DMS79 treated with DMSO at 0.1 percent for 48 hours (cell line): ENCODE measurements around the gene MTFMT.
"Not testable (repeated sequence)": the region's sequence is repeated elsewhere in the genome, so short reads cannot be mapped to it uniquely, and the experiment has no call there.

ENCODE experiments used
- DNase-seq: peaks from one replicate; lab custom pipeline; 2025; lab: John Stamatoyannopoulos, UW

The MTFMT gene

GRCh38 chr15:65060641-65061397 is 31.4 kb upstream of the MTFMT start:
- no peak for DNase-seq

- DNase-seq: no peak
Observed at GRCh38 chr15:65059931-65060596, 30.6 kb upstream of the MTFMT start.

- DNase-seq: no peak
Observed at GRCh38 chr15:65059369-65059750, 29.9 kb upstream of the MTFMT start.

- DNase-seq: no peak
Observed at GRCh38 chr15:65058394-65059368, 29.2 kb upstream of the MTFMT start.

- DNase-seq: no peak
Observed at GRCh38 chr15:65057549-65057940, 28.1 kb upstream of the MTFMT start.

GRCh38 chr15:65056868-65057548 is 27.6 kb upstream of the MTFMT start:
- DNase-seq: no peak

- no peak for DNase-seq
Observed at GRCh38 chr15:65056106-65056505, 26.7 kb upstream of the MTFMT start.

DNA sequence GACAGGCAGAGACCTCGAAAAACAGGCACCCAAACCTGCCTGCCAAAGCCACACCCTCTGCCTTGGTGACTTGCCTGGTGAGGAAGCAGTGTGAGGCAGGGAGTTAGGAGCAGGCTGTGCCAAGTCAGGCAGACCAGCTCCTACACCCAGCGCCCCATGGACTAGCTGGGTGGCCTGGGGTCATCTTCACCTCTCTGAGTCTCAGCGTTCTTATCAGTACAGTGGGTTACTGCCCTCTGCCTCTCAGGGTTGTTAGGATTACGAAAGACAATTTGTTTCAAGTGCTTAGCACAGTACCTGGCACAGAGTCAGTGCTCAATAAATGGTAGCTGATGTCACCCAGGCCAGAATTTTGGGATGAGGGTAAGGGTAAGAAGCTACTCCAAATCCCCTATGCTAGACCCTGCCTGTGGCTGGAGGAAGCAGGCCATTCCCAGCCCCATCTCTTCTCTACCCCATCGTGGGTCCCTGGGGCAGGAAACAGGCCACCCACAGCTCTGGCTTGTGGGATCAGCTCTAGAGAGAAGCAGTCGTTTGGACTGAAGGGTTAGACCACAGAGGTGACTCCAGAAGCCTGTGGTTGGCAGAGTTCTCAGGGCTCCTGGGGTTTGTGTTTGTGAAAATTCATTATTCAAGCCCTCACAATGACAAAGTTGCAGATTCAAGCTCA is 25.9 kb upstream of the MTFMT start:
- DNase-seq: no peak

GRCh38 chr15:65054333-65055200 is 25.1 kb upstream of the MTFMT start:
- DNase-seq: peak; percentile 3

GRCh38 chr15:65052956-65053355 is 23.5 kb upstream of the MTFMT start:
- no peak for DNase-seq

- no peak for DNase-seq
Observed at GRCh38 chr15:65051266-65051665, 21.8 kb upstream of the MTFMT start.

DNA sequence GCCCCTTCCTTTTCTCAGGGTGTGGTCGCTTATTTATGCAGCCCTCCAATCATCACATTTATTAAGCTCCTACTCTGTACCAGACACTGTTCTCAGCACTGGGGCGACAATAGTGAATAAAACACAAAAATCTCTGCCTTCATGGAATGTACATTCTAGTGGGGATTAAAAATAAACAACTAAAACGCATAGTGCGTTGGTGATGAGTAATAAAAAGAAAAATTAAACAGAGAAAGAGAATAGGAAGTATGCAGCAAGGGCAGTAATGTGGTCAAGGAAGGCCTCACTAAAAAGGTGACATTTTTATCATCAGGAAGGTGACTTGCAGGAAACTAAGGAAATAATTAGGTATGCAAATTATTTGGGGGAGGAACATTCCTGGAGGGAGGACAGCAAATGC is 20.8 kb upstream of the MTFMT start:
- no peak for DNase-seq

GRCh38 chr15:65049418-65049840 is 20.0 kb upstream of the MTFMT start:
- DNase-seq: peak; percentile 66

DNA sequence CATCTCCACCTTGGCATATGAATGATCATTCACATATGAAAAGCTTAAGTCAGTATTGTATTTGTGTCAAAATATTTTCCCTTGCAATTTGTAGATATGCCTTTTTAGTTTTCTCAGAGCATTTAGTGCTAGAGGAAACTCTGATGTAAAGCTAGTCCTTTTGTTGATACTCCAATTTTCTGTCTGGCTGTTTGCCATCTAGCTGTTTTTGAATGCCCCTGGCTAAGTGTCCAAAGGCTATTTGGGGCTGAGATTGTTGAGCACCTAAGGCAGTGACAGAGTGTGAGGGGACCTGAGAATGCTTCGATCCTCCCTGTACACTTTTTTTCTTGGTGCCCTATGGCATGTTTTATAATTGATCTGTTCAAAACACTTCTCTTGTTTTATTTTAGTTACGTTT is 18.8 kb upstream of the MTFMT start:
- no peak for DNase-seq

GRCh38 chr15:65044724-65045481 is 15.5 kb upstream of the MTFMT start, which contains the start of gene SLC51B:
TSS of gene SLC51B (plus strand) at chr15:65045387. CDS start at chr15:65050005, 4,618 bp downstream.
- no peak for DNase-seq

DNA sequence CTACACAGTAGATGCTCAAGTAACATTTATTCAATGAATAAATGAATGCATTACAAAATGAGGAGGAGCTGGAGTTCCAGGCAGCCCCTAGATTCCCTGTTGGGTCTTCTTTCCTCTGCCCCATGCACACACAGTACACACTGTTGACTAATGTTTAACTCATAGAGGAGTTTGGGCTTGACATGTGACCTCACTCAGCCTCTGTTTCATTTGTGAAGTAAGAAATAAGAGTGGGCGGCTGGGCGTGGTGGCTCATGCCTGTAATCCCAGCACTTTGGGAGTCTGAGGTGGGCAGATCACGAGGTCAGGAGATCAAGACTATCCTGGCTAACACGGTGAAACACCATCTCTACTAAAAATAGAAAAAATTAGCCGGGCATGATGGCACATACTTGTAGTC is 14.8 kb upstream of the MTFMT start:
- not testable (repeated sequence) for DNase-seq

DNA sequence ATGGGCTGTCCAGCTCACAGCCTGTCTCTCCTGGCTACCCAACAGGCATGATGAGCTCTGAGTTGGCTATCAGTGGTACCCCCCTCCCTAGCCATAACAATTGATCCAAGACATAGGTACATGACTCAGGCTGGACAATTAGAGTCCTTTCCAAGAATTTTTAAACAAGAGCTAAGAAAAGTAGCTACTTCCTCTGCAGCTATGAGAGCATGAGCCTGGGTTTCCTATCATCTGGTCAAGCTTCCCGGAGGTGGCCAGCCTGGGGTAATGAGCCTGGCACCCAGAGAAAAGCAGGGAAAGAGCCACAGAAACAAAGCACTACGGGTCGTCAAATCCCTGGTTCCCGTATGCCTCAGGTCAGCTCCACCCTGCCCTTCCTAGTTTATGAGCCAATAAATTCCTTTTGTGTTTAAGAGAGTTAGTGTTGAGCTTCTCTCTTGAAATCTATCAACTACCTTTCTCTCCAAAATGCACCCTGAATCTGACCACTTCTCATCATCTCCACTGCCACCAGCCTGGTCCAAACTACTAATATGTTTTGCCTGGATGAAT is 13.4 kb upstream of the MTFMT start:
- DNase-seq: no peak

DNA sequence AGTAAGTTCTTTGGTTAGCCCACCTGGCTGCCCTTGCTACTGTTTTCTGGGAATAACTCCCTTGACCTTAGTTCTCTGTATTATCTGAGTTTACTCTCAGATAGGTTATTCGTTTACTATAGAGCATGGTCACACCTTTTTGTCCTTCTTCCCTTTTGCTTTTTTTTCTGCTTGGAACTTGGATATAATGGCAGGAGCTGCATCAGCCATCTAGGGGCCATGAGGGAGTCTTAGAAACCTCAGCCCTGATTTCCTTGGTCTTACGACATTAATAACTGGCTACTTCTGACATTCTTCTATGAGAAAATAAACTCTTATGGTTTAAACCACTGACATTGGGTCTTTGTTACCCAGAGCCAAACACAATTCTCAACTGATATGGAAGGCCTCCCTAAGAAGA is 12.3 kb upstream of the MTFMT start:
- DNase-seq: no peak

GRCh38 chr15:65040461-65040860 is 11.0 kb upstream of the MTFMT start:
- DNase-seq: no peak
